Fibroblast of the aortic adventitia (primary cell): ENCODE measurements around the gene EYS. TPM values are rescaled to one million over a fixed set of nuclear protein-coding genes. Genes with fewer than 3 reads are reported as not detected.

Experiments
- DNase-seq: peaks from one replicate; pipeline ENCODE4 v3.0.0-alpha.2; 2010; ENCODE audit warnings: low read depth
- H3K4me3 ChIP-seq: 2 replicates; pipeline ENCODE4 v1.5.1; 2011; ENCODE audit warnings: low read depth, mild to moderate bottlenecking, control low read depth, low read length, moderate library complexity
- CTCF ChIP-seq: IDR thresholded peaks from 2 replicates; pipeline ENCODE4 v1.5.1; 2011; ENCODE audit warnings: mild to moderate bottlenecking, low read length, control low read depth, inconsistent platforms; ENCODE audit not compliant: insufficient read depth
- total RNA-seq: library from RNA; depleted of rRNA; stranded (reverse); fragments of >200 nt; gene quantifications from 2 replicates; pipeline ENCODE4 v1.2.3, GENCODE V29; 2012; ENCODE audit warnings: low replicate concordance

The EYS gene
- total RNA-seq, 1 donor = 0.09 TPM

GRCh38 chr6:64680446-64680845, 1026.6 kb downstream of the EYS start:
- no peak overlapping the region for H3K4me3 ChIP-seq
- no peak for DNase-seq

DNA sequence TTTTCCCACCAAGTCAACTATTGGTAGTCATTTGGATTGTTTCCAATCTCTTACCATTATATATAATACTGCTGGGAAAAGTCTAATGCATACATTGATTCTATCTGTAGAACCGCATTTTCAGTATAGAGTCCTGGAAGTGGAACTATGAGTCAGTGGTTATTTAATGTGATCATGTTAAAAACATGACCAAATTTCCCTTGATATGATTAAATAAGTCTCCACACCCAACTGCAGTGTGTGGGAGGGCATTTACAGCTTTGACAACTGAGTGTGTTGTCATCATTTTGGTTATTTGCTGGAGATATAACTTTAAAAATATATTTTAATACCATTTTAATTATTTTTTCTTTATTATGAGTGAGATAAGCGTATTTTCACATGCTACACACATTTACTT, 1027.6 kb downstream of the EYS start:
- TF ChIP-seq CTCF = no peak
- no peak overlapping the region for H3K4me3 ChIP-seq
- no peak for DNase-seq

More at GRCh38 chr6:64680446-64680845, 1026.6 kb downstream of the EYS start:
- TF ChIP-seq CTCF = no peak

GRCh38 chr6:64672651-64673050, 1034.4 kb downstream of the EYS start:
- no peak overlapping the region for H3K4me3 ChIP-seq
- TF ChIP-seq CTCF = no peak
- DNase-seq = no peak

- DNase-seq = no peak
- no peak overlapping the region for H3K4me3 ChIP-seq
- TF ChIP-seq CTCF = no peak
These were observed 1034.9 kb downstream of the EYS start for GRCh38 chr6:64672131-64672530.

DNA sequence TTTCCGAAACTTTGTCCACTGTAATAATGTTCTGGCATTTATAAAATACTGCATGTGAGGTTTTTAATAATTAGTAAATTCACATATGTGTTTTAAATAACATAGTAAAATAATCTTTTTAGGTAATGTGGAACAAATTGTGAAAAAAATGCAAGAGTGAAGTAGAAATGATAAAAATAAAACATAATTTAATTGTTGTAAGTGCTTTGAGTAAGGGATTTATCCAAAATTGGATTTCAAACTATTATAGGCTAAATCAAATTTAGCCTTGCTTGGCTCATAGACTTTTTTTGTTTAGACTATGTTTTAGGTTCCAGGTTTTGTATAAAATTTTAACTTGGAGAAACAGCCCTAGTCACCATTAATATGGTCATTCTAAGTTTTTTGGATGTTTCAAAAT, 1041.9 kb downstream of the EYS start:
- no peak for TF ChIP-seq CTCF
- no peak for DNase-seq
- H3K4me3 ChIP-seq = no peak overlapping the region

DNA sequence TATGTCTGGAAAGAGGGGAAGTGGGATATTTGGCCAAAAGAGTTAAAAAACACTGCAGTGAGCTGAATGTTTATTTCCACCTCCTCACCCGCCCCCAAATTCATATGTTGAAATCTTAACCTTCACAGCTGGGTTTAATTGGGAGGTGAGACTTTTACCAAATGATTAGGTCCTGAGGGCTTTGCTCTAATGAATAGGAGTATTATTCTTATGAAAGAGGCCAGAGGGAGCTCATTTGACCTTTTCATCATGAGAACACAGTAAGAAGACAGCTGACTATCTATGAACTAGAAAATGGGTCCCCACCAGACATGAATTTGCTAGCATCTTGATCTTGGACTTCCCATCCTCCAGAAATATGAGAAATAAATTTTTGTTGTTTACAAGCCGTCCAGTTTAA, 1042.5 kb downstream of the EYS start:
- no peak overlapping the region for H3K4me3 ChIP-seq
- DNase-seq = no peak
- no peak for TF ChIP-seq CTCF

DNA sequence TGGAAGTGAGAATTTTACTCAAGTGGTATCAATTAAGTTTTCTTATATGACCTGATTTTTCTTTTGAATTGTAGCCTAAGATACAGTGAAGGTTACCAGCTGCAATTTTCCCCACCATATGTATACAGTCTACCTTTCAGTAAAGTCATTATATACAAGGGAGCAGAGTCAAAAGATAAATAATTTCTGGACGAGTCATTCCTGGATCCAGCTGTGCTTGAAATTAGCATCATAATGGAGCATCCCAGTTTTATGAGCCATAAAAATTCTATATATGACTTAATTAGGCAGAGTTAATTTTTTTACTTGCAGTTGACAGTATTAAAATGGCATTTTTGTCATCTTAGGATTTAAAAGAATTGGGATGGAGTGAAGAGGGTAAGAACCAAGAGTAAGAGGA, 1063.0 kb downstream of the EYS start:
- TF ChIP-seq CTCF = no peak
- DNase-seq = no peak
- no peak overlapping the region for H3K4me3 ChIP-seq
